ENCODE results near the gene CD151. TPM values are rescaled to one million over a fixed set of nuclear protein-coding genes. Genes with fewer than 3 reads are reported as not detected.

Gene CD151
- 1,000 to 10,000 TPM in 1 of 4 donors, 100 to 1,000 TPM in 3; 307 to 1,070 (median 520) TPM for total RNA-seq

GRCh38 chr11:832529-833113 is at the start of gene CD151:
Gene CD151 (plus strand): TSS chr11:832952. CDS start chr11:836070, 3,118 bp downstream.
- TF ChIP-seq CTCF (IDR thresholded peaks at IDR 0.05; ENCODE audit: low read depth), result no peak

GRCh38 chr11:783581-784015 is 49.2 kb upstream of the CD151 start:
- TF ChIP-seq CTCF (IDR thresholded peaks at IDR 0.05; ENCODE audit: low read depth), result no peak

GRCh38 chr11:786235-787083 is 46.3 kb upstream of the CD151 start:
- TF ChIP-seq CTCF (IDR thresholded peaks at IDR 0.05; ENCODE audit: low read depth), result no peak

GRCh38 chr11:787084-787675 is 45.6 kb upstream of the CD151 start:
- TF ChIP-seq CTCF (IDR thresholded peaks at IDR 0.05; ENCODE audit: low read depth), result no peak

GRCh38 chr11:788009-788640 is 44.6 kb upstream of the CD151 start:
- no peak for TF ChIP-seq CTCF (IDR thresholded peaks at IDR 0.05; ENCODE audit: low read depth)

- TF ChIP-seq CTCF (IDR thresholded peaks at IDR 0.05; ENCODE audit: low read depth), result no peak
These were observed 43.5 kb upstream of the CD151 start for GRCh38 chr11:788953-789940.

Measured in subcutaneous adipose tissue (tissue), 4 donors.